GM12873 (cell line): Measurements from ENCODE around the gene PDGFA.

Experiments used
- TF ChIP-seq, protein P1 (sequence below): IDR thresholded peaks from 2 replicates; pipeline ENCODE4 v1.5.1; 2012; ENCODE audit warnings: low read depth, mild to moderate bottlenecking, moderate library complexity, low read length, control low read depth; ENCODE audit not compliant: insufficient read depth; ENCODE audit errors: missing control alignments

The PDGFA gene

DNA sequence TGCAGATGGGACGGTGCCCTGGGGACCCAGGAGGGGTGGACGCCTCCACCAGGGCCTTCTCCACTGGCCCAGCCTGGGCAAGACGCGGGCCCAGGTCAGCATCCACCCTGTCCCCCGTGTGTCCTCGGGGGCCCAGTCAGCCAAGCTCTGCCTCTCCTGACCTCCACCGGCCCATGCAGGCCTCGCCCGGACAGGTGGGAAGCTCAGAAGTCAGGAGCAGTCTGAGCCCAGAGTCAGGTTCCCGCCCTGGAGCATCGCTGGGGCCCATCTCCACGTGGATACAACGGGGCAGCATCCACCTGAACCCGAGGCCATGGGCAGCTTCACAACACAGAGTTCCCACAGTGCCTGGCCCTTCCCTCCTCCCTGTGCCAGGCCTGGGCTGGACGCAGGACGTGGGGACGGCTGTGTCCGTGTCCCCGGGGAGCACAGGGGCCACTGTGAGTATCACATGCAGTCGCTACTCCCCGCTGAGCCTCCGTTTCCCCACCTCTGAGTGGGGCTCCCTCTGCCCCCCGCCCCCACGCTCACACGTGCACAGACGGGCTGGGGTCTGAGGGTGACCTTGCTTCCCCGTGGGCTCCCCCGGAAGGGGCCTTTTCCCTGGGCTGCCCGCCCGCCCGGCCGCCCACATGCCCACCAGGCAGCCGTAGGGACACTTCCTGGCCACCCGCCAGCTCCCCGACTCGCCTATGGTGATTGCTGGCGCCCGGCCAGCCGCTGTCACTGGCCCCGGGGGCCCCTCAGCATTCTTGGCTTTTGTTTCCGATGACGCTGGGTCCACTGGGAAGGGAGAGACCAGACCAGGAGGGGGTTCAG is 64.3 kb downstream of the PDGFA start:
- TF ChIP-seq, protein P1, sequence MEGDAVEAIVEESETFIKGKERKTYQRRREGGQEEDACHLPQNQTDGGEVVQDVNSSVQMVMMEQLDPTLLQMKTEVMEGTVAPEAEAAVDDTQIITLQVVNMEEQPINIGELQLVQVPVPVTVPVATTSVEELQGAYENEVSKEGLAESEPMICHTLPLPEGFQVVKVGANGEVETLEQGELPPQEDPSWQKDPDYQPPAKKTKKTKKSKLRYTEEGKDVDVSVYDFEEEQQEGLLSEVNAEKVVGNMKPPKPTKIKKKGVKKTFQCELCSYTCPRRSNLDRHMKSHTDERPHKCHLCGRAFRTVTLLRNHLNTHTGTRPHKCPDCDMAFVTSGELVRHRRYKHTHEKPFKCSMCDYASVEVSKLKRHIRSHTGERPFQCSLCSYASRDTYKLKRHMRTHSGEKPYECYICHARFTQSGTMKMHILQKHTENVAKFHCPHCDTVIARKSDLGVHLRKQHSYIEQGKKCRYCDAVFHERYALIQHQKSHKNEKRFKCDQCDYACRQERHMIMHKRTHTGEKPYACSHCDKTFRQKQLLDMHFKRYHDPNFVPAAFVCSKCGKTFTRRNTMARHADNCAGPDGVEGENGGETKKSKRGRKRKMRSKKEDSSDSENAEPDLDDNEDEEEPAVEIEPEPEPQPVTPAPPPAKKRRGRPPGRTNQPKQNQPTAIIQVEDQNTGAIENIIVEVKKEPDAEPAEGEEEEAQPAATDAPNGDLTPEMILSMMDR = no peak

DNA sequence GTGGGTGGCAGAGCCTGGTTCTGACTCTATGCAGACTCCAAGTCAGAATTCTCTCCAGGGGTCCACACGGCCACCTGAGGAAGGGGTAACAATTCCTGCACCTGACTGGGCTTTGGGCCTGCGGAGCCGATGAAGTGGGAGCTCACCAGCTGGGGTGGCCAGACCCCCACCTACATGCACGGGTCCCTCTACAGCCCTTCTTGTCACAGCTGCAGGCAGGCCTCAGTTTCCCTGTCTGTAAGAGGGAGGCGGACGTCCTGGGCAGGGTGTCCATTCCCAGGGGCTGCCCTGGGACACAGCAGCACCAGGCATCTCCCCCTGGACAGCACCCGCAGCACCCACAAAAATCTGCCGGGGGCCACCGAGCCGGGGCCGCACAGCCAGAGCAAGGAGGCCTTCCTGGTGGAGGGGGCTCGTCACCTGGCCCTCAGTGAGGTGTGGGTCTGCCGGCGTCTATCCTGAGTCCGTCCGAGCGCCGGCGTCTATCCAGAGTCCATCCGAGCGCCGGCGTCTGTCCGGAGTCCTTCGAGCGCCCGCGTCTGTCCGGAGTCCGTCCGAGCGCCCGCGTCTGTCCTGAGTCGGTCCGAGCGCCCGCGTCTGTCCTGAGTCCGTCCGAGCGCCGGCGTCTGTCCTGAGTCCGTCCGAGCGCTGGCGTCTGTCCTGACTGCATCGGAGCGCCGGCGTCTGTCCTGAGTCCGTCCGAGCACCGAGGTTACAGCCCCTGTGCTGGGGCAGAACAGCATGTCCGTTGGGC is 65.1 kb downstream of the PDGFA start:
- TF ChIP-seq, protein P1 = no peak

DNA sequence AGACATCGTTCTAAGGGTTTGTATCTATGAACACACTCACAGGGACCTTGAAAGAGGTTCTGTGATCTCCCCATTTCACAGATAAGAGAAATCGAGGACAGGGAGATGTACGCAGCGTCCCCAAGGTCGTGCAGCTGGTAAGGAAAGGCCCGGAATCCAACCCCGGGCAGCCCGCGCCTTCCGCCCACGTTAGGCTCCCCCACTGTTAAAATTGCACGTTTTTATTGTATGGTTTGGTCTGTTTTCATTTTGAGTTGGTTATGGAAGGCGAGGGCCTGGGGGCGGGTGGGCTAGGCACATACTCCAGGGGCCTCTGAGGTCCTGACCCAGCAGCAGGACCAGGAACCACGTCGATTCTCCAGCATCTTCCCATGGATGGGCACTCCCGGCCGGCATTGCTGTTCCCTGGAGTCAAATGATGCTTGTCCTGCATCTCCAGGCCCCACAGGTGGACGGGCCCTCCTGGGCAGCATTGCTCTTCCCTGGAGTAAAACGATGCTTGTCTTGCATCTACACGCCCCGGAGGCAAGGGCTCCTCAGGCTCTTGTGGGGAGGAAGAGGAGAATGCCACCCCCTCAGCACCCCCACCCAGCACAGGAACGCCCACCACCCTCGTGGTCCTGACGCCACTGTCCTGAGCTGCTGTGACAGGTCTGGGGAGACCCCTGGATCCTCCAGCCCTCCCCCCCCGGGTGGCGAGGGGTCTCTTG is 65.9 kb downstream of the PDGFA start:
- TF ChIP-seq, protein P1 = no peak

DNA sequence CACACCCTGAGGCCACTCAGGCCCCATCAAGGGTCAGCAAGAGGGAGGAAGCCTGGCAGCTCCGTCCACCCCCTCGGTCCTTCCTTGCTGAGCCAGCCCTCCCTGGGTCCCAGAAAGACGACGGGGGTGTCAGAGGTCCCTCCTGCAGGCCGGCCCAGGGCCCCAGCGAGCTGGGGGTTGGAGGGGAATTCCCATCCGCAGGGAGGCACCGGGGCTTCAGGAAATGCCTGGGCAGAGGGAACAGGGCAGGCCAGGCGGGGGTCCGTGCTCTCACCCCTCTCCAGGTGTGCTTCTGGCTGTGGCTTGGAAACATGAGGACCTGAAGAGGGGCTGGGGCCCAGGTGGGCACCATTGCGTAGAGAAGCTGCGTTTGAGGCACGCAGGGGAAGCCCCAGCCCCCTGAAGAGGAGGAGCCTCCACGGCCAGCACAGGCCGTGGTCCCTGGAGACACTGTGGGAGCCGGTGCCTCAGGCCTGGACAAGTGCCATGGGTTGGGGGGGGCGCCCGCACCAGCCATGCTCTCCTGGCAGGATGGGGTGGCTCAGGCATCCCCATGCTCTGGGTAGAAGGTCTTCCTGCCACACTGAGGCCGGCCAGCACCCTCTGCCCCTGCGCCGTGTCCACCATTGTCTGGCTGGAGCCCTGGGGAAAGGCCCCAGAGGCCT is 66.7 kb downstream of the PDGFA start:
- TF ChIP-seq, protein P1 = no peak

DNA sequence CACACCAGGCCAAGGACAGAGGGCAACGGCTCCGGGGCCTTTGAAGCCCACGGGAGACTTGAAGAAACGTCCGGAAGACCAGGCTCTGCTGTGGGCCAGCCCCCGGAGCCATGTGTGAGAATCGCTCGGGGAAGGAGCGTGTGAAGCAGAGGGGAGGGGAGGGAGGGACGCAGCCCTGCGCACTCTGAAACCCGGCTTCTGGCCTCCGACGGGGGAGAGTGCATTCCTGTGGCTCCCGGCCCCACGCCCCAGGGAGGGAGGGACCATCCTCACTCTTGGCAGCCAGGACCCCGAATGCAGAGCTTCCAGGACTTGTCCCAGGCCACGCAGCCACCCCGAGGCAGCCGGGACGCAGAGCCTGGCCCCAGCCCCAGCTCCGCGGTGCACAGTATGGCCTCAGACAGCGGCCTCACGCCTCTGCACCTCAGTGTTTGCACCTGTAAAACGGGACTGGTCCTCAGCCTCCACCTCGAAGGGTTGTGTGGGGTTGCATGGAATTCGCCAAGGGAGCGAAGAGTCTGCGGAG is 67.4 kb downstream of the PDGFA start:
- TF ChIP-seq, protein P1 = no peak

DNA sequence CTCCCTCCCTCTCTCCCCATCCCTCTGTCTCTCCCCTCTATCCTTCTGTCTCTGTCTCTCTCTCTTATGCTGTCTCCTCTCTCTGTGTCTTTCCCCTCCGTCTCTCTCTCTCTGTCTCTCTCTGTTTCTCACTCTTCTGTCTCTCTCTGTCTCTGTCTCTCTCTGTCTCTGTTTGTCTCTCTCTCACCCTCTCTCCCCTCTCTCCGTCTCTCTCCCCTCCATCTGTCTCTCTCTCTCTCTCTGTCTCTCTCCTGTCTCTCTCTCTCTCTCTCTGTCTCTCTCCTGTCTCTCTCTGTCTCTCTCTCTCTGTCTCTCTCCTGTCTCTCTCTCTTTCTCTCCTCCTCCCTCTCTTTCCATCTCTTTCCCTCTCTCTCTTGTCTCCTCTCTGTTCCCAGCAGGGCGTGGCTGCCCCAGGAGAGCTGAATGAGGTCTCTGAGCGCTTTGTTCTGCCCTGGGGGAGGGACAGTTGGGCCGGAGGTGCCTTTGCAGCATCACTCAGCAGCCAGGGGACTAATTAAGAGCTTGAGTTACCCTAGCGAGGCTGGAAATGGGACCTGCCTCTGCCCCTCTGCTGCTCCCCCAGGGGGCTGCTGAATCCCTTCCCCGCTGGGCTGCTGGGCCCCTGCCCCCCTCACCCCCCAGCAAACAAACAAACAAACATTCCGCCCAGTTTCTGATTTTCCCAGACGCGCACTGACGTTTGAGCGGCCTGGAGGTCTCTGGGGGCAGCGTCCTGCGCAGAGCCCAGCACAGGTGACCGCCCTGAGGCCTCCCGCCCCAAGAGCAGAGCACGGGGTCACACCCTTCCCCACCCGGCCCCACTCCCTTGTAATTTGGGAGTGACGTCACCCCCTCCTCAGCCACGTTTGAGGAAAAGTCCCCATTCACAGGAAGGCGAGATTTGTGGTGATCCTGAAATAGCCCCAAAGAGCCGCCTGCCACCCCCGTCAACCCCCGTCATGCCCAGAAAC is 68.1 kb downstream of the PDGFA start:
- TF ChIP-seq, protein P1 = no peak
